NCI-H748 (cell line): Measurements from ENCODE around the gene VRTN.
A peak's percentile ranks its signal among the peaks of the same experiment; 100 is the strongest.
"Not testable (repeated sequence)": the region's sequence is repeated elsewhere in the genome, so short reads cannot be mapped to it uniquely, and the experiment has no call there.

Experiments
- DNase-seq: peaks from one replicate; lab custom pipeline; 2025; ENCODE audit not compliant: unreplicated experiment; lab: John Stamatoyannopoulos, UW

Gene VRTN, protein sequence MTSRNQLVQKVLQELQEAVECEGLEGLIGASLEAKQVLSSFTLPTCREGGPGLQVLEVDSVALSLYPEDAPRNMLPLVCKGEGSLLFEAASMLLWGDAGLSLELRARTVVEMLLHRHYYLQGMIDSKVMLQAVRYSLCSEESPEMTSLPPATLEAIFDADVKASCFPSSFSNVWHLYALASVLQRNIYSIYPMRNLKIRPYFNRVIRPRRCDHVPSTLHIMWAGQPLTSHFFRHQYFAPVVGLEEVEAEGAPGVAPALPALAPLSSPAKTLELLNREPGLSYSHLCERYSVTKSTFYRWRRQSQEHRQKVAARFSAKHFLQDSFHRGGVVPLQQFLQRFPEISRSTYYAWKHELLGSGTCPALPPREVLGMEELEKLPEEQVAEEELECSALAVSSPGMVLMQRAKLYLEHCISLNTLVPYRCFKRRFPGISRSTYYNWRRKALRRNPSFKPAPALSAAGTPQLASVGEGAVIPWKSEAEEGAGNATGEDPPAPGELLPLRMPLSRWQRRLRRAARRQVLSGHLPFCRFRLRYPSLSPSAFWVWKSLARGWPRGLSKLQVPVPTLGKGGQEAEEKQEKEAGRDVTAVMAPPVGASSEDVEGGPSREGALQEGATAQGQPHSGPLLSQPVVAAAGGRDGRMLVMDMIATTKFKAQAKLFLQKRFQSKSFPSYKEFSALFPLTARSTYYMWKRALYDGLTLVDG

DNA sequence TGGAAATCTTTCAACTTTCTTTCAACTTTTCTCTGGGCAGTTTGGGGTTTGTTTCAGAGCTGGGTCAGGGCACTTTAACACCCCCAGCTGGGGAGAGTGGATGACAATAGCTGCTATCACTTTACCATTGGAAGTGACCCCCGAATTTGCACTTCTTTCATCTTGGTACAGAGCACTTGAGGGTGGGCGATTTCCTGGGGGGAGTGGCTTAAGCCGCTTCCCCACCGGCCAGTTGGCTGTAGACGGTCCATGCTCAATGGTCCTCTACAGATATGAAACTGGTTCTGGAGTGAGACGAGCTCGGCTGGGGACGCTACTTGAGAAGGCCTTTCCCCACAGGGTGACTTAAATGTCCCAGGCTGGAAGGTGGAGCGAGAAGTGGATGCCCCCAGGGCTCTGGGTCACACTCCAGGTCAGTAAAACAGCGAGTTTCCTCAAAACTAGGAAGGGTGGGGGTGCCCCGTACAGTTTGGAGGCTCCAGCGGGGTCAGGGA lies at the start of gene VRTN:
Gene VRTN, plus strand, starts transcription at position 231 of the 494 bp plus-strand sequence. CDS start 8,313 bp downstream, outside the sequence.
- DNase-seq, result no peak

DNA sequence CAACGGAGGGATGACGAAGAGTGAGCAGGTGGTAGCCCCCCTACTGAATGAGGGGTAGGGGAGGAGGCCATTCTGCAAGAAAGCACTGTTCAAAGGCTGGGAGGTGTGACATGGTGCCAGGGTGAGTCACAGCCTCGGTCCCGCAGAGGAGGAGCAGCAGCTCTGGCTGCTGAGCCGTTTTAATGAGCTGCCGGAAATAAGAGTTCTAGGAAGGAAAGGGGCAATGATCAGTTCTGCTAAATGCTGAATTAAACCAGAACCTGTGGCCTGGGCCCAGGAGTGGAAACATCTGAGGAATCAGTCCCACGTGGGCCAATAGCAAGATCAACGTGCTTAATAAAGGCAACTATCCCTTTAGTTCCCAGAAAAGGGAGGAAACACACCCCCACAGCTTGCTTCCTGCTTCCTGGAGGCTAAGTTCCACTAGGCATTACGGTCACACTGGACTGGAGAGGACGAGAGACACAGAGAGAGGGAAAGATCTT lies 49.2 kb upstream of the VRTN start:
- no peak for DNase-seq

DNA sequence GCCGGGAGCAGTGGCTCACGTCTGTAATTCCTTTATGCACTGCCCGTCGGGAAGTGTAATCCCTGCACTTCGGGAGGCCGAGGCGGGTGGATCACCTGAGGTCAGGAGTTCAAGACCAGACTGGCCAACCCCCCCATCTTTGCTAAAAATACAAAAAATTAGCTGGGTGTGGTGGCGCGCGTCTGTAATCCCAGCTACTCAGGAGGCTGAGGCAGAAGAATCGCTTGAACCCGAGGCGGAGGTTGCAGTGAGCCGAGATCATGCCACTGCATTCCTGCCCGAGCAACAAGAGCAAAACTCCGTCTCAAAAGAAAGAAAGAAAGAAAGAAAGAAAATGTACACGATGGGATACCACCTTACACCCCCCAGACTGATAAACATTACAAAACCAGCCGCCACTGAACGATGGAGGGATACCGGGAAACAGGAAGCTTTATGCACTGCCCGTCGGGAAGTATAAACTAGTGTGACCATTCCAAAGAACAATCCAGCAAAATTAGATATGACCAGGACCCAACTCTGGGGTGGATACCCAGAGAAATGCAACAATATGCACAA lies 46.6 kb upstream of the VRTN start:
- DNase-seq, result no peak

DNA sequence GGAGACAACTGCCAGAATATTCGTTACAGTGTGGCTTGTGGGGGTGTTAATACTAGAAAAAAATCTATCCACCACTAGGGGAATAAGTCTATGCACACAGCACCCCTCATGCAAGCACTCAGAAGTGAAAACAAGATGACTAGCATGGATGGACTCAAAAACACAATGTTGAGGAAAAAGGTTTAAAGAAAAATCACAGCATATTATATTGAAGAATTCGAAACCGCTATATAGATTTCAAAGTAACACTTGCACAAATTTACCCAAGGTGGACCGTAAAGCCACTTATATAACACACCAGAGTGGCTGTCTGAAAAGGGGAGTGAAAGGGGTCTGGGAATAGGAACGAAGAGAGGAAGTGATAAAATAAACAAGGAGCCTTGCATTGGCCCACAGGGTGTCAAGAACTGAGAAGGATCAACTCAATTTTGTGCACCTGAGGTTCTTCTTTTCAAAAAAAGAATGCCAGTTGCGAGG lies 46.1 kb upstream of the VRTN start:
- DNase-seq, result peak; percentile 55

DNA sequence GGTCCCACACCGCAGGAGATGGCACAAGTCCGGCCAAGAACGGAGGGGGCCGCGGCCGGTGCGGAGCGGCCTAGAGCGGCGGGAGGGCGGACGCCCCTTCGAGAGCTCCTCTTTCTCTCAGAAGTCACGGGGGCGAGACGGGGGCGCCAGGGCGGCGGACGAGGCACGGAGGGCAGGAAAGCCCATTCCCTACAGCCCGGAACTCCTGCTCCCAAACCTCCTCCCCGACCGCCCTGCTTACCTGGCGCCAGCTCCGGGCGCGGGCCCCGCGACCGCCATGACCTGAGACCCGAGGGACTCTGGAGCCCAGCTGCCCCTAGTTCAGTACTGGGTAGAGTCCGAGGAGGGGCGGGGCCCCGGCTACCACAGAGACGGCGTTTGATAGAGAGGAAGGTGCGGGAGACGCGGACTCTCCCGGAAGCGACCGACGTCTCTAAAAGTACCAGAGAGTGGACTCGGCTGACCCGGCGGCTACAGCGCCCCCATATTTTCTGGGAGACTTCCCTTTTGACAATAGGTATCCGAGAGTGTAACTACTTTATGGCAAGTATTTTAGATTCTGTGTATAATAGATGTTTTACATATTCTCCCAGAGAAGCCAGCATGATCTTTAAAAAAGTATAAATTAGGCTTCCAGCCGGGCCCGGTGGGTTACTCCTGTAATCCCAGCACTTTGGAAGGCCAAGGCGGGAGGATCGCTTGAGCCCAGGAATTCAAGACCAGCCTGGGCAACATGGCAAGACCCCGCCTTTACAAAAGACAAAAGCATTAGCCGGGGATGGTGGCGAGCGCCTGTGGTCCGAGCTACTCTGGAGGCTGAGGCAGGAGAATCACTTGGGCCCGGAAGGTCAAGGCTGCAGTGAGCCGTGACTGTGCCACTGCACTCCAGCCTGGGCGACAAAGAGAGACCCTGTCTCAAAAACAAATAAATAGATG lies 45.4 kb upstream of the VRTN start, which contains the start of gene ABCD4:
Gene ABCD4, minus strand, starts transcription at position 301 of the 936 bp plus-strand sequence. Its CDS starts 22 bp downstream, at position 279.
- peak; percentile 96 for DNase-seq

DNA sequence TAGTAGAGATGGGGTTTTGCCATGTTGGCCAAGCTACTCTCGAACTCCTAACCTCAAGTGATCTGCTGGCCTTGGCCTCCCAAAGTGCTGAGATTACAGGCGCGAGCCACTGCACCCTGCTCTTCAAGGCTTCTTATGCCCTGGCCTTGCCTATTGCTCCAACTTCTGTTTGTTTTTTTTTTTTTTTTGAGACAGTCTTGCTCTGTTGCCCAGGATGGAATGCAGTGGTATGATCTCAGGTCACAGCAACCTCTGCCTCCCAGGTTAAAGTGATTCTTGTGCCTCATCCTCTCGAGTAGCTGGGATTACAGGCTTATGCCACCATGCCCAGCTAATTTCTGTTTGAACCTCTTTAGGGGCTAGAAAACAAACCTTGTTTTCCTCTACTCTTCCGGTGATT lies 39.6 kb upstream of the VRTN start:
- no peak for DNase-seq

DNA sequence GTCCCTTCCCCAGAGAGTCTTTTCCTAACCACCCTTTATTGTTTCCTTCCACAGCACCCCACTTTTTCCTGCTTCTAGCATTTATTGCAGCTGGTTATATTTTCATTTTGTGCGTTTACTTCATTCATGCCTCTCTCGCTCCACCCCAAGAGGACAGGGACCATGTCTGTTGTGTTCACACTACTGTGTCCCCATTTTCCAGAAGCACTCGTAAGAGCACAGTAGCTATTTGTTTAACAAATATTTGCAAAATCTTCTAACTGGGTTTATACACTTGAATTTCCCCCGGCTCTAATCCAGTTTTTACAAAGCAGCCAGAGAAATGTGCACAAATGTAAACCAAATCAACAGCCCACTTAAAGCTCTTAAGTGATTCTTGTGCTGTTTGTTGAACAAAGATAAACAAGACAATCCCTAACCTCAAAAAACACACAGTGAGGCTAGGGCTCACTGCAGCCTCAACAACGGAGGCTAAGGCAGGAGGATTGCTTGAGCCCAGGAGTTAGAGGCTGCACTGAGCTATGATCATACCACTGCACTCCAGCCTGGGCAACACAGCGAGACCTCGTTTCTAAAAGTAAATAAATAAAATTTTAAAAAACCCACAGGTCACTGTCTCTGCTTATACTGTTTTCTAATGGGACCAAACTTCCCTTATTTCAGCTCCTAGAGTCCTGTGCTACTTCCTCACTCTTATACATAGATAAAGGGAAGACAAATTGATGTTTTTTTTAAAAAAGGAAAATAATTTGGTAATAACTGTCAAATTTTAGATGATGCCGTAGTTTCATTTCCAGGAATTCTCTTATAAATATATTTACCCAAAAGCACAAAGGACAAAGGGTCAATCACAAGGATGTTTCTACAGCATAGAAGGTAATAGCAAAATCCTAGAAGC lies 38.9 kb upstream of the VRTN start:
- DNase-seq, result no peak

DNA sequence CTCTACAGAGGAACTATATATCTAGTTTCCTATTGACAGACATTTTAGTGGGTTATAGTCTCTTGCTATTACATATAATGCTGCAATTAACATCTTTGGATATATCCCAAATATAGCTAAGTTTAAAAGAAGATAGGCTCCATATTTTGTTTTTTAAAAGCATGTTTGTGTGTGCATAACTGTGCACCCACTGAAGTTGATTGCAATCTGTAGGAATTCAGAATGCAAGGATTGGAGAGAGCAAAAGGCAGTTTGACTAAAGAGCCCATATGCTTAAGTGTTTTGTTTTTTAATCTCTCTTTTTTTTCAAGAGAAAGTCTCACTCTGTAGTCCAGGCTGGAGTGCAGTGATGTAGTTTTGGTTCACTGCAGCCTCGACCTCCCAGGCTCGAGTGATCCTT lies 36.1 kb upstream of the VRTN start:
- DNase-seq, result no peak

DNA sequence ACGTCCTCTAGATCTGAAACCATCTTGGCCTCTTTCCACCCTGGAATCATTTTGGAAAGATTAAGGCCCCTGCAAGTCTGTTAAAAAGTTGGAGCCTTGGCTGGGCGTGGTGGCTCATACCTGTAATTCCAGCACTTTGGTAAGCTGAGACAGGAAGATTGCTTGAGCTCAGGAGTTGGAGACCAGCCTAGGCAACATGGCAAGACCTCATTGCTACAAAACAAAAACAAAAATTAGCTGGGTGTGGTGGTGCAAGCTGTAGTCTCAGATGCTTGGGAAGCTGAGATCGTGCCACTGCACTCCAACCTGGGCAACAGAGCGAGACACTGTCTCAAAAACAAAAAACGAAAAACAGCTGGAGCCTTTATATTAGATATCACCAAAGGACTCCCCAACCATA lies 34.7 kb upstream of the VRTN start:
- DNase-seq, result no peak

DNA sequence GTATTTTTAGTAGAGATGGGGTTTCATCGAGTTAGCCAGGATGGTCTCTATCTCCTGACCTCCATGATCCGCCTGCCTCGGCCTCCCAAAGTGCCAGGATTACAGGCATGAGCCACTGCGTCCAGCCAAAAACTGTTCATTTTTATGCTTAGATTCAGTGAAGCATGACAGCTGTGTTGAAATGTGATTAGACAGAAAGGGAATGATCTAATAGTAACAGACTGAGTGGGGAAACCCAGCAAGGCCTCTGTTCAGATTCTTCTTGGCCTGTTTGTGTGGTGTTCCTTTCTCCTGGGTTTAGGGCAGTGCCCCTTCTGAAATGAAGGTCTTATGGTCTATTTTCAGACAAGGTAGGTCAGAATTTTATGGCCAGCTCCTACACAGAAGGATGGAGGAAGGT lies 33.7 kb upstream of the VRTN start:
- DNase-seq, result no peak

DNA sequence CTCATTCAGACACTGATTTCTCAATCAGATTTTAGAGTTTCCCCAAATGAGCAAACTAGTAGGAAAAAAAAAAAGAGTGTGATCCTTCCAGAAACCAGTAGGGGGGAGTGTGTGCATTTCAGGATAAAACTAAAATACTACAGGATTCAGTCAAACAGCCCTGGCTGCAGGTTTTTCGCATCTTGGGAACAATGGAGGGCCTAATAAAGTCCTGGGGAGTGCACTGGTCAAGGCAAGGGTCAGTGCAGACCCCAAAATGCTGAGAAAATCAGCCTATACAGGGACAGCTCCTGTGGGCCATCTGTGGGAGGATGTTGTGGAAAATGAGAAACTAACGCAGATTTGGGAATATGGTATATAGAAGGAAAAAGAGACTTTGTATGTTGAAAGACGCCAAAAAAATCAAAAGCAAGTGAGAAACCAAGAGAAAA lies 23.3 kb upstream of the VRTN start:
- peak; percentile 42 for DNase-seq

DNA sequence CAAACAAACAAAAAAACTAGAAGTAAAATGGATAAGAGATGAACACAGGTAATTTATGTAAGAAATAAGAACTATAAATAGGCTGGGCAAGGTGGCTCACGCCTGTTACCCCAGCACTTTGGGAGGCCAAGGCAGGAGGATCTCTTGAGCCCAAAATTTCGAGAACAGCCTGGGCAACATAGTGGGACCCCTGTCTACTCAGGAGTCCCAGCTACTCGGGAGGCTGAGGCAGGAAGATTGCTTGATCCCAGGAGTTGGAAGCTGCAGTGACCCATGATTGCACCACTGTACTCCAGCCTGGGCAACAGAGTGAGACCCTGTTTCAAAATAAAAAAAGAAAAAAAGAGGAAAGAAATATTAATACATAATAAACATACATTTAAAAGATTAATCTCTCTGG lies 22.8 kb upstream of the VRTN start:
- no peak for DNase-seq

DNA sequence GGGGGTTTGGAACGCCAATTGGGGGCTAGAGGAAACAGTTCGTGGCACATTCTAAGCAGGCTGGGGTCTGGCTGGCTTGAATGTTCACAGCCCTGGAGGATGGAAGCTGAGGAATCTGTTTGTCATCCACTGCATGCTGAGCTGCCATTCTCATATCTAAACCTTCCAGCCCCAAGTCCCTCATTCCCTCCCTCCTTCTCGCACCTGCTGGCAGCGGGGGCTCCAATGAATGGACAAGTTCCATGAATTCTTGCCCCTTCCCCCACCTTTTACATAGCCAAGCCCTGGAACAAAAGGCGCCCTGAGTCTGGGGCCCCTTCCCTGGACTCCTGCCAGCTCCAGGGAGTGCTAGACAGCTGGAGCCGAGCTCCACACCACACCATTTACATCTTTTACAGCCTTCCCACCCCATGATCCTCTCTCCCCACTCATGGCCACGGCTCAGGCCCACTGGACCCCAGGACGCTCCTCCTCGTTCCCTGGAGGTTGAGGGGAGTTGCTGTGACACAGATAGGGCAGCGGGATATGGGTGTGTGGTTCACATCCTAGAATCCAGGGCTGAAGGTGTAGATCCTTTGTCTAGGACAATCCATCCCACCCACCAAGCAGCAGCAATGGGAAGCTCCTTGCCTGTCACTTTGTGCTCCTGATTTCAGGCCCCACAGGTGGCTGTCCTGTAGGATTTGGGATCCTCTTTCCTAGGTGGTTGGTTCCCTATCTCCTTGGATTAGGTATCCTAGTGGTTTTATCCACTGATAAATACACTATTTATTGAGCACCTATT lies 21.7 kb upstream of the VRTN start:
- peak; percentile 86 for DNase-seq

DNA sequence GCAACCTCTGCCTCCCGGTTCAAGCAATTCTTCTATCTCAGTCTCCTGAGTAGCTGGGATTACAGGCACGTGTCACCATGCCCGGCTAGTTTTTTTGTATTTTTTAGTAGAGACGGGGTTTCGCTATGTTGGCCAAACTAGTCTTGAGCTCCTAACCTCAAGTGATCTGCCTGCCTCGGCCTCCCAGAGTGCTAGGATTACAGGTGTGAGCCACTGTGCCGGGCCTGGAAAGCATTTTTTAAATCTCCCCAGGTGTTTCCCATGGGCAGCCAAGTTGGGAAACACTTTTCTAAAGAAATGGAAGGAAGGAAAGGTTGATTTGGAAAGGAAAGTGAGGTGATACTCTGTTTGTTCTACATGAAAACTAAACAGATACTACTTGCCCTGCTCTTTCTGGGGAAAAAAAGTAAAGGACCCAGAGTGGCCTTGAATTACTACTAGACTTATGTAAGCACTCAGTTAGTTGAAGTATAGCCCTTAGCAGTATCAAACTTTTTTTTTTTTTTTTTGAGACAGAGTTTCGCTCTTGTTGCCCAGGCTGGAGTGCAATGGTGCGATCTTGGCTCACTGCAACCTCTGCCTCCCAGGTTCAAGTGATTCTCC lies 18.2 kb upstream of the VRTN start:
- DNase-seq, result not testable (repeated sequence)

DNA sequence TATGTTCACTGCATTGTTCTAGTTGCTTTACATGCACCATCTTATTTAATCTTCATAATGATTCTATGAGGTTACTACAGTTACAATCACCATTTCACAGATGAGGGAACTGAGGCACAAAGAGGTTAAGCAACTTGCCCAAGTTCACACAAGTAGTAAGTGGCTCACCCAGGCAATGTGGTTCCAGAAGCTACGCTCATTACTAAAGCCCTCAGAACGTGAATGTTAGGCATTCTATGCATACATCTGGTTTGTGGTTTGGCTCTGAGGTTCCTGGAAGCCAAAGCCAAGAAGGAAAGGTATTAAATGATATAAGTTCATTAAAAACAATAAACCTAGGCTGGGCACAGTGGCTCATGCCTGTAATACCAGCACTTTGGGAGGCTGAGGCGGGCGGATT lies 14.4 kb upstream of the VRTN start:
- no peak for DNase-seq

DNA sequence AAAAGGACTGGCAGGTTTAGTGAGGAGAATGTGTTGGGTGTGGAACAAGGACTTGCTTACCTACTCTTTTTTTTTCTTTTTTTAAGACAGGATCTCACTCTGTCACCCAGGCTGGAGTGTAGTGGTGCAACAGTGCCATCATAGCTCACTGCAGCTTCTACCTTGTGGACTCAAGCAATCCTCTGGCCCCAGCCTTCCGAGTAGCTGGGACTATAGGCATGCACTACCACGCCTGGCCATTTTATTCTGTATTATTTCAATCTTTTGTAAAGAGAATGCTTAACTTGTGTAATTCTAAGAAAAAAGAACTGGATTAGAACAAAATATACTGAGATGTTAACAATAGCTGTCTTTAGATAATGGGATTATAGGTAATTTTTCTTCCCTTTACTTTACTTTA lies 1.9 kb upstream of the VRTN start:
- DNase-seq, result no peak

DNA sequence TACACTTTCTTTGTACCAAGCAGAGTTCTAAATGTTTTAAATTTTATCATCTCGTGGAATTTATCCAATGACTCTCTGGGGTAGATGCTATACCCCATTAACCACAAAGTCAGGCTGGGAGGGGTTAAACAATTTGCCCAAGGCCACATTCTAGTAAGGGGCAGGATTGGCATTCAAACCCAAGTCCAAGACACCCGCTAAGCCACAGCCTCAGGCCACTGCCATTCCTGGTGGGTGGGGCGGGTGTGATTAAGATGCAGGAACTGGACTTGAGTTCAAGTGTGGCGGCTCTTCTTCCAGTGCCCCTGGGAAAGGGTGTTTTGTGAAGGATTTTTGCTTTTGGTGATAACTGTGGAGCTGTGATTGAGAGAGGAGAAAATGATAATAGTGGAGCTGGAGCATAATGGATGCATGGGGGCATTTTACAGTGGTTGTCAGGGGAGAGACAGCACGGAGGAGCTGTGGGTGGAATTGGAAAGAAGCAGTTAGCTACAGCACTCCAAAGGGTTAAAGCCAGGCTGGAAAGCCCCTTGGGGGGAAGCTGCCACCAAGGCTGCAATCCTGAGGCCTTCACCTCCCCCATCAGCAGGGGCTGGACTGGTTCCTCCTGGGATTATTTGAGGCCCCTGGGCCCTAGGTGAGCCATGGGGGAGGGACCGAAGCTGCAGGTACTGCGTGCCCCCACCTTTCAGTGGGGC lies 1.0 kb upstream of the VRTN start:
- no peak for DNase-seq

DNA sequence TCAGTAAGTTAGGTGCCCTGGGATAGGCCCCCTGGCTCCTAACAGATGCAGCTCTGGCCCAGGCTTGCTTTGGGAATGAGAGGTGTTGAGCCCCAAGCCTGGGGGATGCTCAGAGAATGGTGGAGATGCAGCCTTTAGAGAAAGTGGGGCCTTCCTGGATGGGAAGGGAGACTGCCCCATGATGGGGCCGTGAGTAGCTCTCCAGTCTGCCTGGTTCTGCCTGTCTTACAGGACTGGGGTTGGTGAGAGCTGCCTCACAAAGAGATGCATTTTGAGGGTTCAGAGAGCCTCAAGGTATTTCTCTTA lies 523 bp upstream of the VRTN start:
- no peak for DNase-seq
